Upper lobe of left lung (tissue), 4 donors: Measurements from ENCODE around the gene PRKAR1B.

Experiments used
- CTCF ChIP-seq, 6 experiments: fragments of 450-650 bp in 4 of 6; fragments of 200-600 bp in 2 of 6; sonication (generic) in 2 of 6; IDR thresholded peaks; one replicate each; pipeline ENCODE4 v1.5.1; 2016 to 2019; ENCODE audit warnings: antibody characterized with exemption in 6 of 6
- POLR2A ChIP-seq, 4 donors: fragments of 450-650 bp; IDR thresholded peaks; one replicate each; pipeline ENCODE4 v1.5.1; 2016 to 2017; ENCODE audit warnings: antibody characterized with exemption in 4 of 4, mild to moderate bottlenecking in 2 of 4
- POLR2AphosphoS5 ChIP-seq, 2 donors: sonication (generic); formaldehyde crosslinking; IDR thresholded peaks; one replicate each; pipeline ENCODE4 v1.5.1; 2017; ENCODE audit warnings: antibody characterized with exemption in 2 of 2

- TF ChIP-seq CTCF (IDR thresholded peaks at IDR 0.05): no peak
- no peak for TF ChIP-seq POLR2A (IDR thresholded peaks at IDR 0.05)
- no peak for TF ChIP-seq POLR2AphosphoS5 (IDR thresholded peaks at IDR 0.05)
Measured at GRCh38 chr7:707296-708000, 19.6 kb downstream of the PRKAR1B start.
